Left lung (tissue), 10 donors: Measurements from ENCODE around the gene CMSS1. TPM values are rescaled to one million over a fixed set of nuclear protein-coding genes. Genes with fewer than 3 reads are reported as not detected.
A peak's percentile ranks its signal among the peaks of the same experiment; 100 is the strongest.

Experiments
- ATAC-seq: fragments of 200-7000 bp; cut with Tn5 transposase; one replicate; pipeline ENCODE4 v1.9.1; 2020; ENCODE audit warnings: moderate library complexity
- DNase-seq, 4 donors: peaks; one replicate each; pipeline ENCODE4 v3.0.0-alpha.2; 2013 to 2020
- H3K27ac ChIP-seq, 2 donors: fragments of 200-600 bp; sonication (generic) in 1 of 2; one replicate each; pipeline versions ENCODE4 v1.5.0 to v1.8.0; 2020 to 2021
- H3K27me3 ChIP-seq, 2 donors: fragments of 200-600 bp; sonication (generic) in 1 of 2; one replicate each; pipeline versions ENCODE4 v1.5.0 to v1.8.0; 2020 to 2021
- H3K36me3 ChIP-seq, 2 donors: fragments of 200-600 bp; sonication (generic) in 1 of 2; one replicate each; pipeline versions ENCODE4 v1.5.0 to v1.8.0; 2020 to 2021
- H3K4me1 ChIP-seq, 2 donors: fragments of 200-600 bp; one replicate each; pipeline ENCODE4 v1.8.0; 2021
- H3K4me3 ChIP-seq, 2 donors: fragments of 200-600 bp; sonication (generic) in 1 of 2; one replicate each; pipeline versions ENCODE4 v1.5.0 to v1.8.0; 2020 to 2021; ENCODE audit warnings: mild to moderate bottlenecking in 1 of 2
- H3K9me3 ChIP-seq, 2 donors: fragments of 200-600 bp; sonication (generic) in 1 of 2; one replicate each; pipeline versions ENCODE4 v1.5.0 to v1.8.0; 2020 to 2021
- CTCF ChIP-seq, 2 donors: fragments of 200-600 bp; sonication (generic) in 1 of 2; IDR thresholded peaks; one replicate each; pipeline versions ENCODE4 v1.5.0 to v1.8.0; 2021; ENCODE audit warnings: antibody characterized with exemption in 2 of 2
- intact Hi-C, 2 donors: fragments of 100-400 bp; cut with DNase I; formaldehyde crosslinking; loops; one replicate each; pipeline versions ENCODE4 v1.11.2 to v1.14.2; 2022
- polyA plus RNA-seq, 6 donors: library from polyadenylated mRNA; unstranded; fragments of 120-200 nt; gene quantifications; one replicate each; pipeline ENCODE4 v1.2.1, GENCODE V29; 2013; ENCODE audit not compliant: insufficient read length in 6 of 6
- total RNA-seq, 2 donors: library from RNA; stranded (reverse); fragmentation: NEBNext Ultra II Directional; extraction: Animal tissue kit (Norgen Biotek cat#: 25700); gene quantifications; one replicate each; pipeline ENCODE4 v1.2.1, GENCODE V29; 2021
- donor health status: DM: no; HTN: yes; CAD: no.
- donor health status: DM: no; HTN: no; CAD: no.

The CMSS1 gene
- total and polyA plus RNA-seq, 8 donors, result 13.4 to 51.0 (median 41.8) TPM

DNA sequence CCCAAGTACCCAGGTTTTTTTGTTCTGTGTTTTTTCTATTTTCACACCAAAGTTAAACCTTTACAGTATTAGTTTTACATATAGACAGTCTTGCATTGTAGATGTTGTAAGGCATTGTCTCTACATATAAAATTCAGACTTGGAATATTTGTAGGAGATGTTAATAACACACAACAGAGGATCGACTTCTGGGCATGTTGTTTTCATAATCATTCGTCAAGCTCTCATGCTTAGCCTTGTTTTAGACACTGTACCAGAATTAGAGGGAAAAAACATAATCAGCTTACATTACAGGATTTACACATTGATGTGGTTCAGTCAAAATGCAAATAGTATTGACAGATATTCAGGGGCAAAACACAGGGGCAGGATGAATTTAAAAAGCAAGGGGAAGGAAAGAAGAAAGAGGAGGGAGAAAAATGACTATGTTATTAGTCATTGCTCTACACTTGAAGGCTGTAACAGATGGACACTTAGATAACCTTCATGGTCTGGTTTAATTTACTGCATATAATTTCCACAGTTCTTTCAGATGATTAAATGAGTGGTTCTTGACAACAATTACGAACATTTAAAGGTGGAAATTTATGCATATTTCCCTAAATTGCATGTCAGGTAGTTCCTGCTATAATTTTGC lies 7.5 kb downstream of the CMSS1 start:
- Histone ChIP-seq H3K36me3 (no peaks in the 10 kb centered on the region), H3K9me3 (no peaks in the 10 kb centered on the region), H3K4me3 (no peak overlapping the region), H3K27ac (no peak overlapping the region), H3K27me3 (no peaks in the 10 kb centered on the region), H3K4me1 (no peaks in the 10 kb centered on the region)
- ATAC-seq (no peak), DNase-seq (no peak)
- no peak for TF ChIP-seq CTCF (IDR thresholded peaks at IDR 0.05)
- intact Hi-C loops, result no loop called here

- H3K4me1 ChIP-seq, result peaks cover 0 to 3% of the 10 kb centered on the region in 2 donors
- no peak overlapping the region for H3K4me3 ChIP-seq
- no peak overlapping the region for H3K27ac ChIP-seq
- DNase-seq (no peak), ATAC-seq (no peak)
- H3K36me3 ChIP-seq, result no peaks in the 10 kb centered on the region
- intact Hi-C loops, result no loop called here
- no peaks in the 10 kb centered on the region for H3K9me3 ChIP-seq
- no peak for TF ChIP-seq CTCF (IDR thresholded peaks at IDR 0.05)
- H3K27me3 ChIP-seq, result no peaks in the 10 kb centered on the region
These were observed 12.2 kb downstream of the CMSS1 start for GRCh38 chr3:99829844-99830243.

- Histone ChIP-seq H3K27ac (no peak overlapping the region), H3K4me3 (no peak overlapping the region), H3K9me3 (no peaks in the 10 kb centered on the region), H3K36me3 (no peaks in the 10 kb centered on the region), H3K4me1 (peaks cover 0 to 3% of the 10 kb centered on the region in 2 donors), H3K27me3 (no peaks in the 10 kb centered on the region)
- TF ChIP-seq CTCF (IDR thresholded peaks at IDR 0.05), result no peak
- intact Hi-C loops, result no loop called here
- ATAC-seq (no peak), DNase-seq (peak in 1 of 4 donors; percentile 39)
These were observed 16.0 kb downstream of the CMSS1 start for GRCh38 chr3:99833617-99834205.

DNA sequence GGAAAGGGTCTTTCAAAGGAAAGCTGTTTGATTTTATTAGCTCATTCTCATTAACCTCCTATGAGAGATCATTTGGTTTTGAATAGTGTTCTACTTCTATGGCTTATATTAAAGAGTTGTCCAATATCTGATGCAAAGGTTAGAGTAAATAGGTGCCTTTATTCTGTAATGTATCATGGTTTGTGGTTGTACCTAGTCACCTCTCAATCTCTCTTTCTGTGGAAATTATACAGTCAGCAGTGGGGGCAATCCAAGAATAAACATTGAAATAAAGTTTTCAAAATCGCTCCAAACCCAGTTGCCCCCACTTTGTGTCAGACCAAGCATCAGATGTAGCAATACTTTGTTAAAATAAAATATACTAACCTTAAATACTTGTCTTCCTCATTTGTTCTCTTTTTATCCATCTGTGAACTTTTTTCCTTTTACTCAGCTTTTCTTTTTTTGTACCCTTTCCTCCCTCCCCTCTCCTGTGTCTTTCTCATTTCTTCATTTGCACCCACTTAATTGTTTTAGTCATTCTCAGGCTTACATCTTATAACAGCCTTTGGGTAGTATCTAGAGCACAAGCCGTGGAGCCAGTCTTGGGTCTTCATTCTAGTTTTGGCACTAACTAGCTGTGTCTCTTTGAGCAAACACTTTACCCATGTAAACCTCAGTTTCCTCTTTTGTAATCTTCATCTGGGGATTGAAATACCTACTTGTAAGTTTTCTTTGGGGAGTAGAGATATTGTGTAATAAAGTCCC lies 16.7 kb downstream of the CMSS1 start:
- peaks cover 0 to 3% of the 10 kb centered on the region in 2 donors for H3K4me1 ChIP-seq
- ATAC-seq (no peak), DNase-seq (no peak)
- intact Hi-C loops, result no loop called here
- no peak for TF ChIP-seq CTCF (IDR thresholded peaks at IDR 0.05)
- H3K9me3 ChIP-seq, result no peaks in the 10 kb centered on the region
- no peaks in the 10 kb centered on the region for H3K36me3 ChIP-seq
- no peak overlapping the region for H3K4me3 ChIP-seq
- H3K27me3 ChIP-seq, result no peaks in the 10 kb centered on the region
- no peak overlapping the region for H3K27ac ChIP-seq

DNA sequence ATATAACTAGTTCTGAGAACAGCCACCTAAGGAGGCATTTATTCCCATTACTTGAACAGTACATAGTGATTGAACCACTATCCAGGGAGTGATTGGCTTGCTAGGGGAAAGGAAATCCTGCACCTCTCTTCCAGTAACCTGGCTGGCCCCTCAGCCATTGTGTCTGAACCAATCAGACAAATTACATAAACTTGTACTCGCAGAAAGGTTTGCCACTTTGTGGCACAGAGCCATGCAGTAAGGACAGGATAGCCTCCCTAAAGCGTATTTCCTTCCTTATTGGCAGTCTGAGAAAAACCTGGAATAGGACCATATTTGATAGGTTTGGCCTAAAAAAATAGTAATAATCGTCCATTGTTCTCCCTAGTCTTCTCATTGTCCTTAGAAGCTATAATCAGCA lies 19.0 kb downstream of the CMSS1 start:
- no peak for TF ChIP-seq CTCF (IDR thresholded peaks at IDR 0.05)
- no peaks in the 10 kb centered on the region for H3K36me3 ChIP-seq
- peaks cover 0 to 3% of the 10 kb centered on the region in 2 donors for H3K4me1 ChIP-seq
- DNase-seq (no peak), ATAC-seq (no peak)
- no peak overlapping the region for H3K27ac ChIP-seq
- intact Hi-C loops, result no loop called here
- H3K27me3 ChIP-seq, result no peaks in the 10 kb centered on the region
- H3K9me3 ChIP-seq, result no peaks in the 10 kb centered on the region
- no peak overlapping the region for H3K4me3 ChIP-seq
